ENCODE measurements around the gene ZNF791. TPM values are rescaled to one million over a fixed set of nuclear protein-coding genes. Genes with fewer than 3 reads are reported as not detected.
"Not testable (repeated sequence)": the region's sequence is repeated elsewhere in the genome, so short reads cannot be mapped to it uniquely, and the experiment has no call there.

The ZNF791 gene
- total and polyA plus RNA-seq, 9 donors: 7.5 to 13.6 (median 11.8) TPM

GRCh38 chr19:12596485-12596884, 14.2 kb upstream of the ZNF791 start:
- Histone ChIP-seq H3K27me3 (ENCODE audit: control insufficient read depth, insufficient read depth, low read length) (no peaks in the 10 kb centered on the region), H3K9me3 (replicated peaks; ENCODE audit: control insufficient read depth, low read depth, low read length) (no peaks in the 10 kb centered on the region), H3K4me1 (ENCODE audit: control insufficient read depth, insufficient read depth, low read length) (no peaks in the 10 kb centered on the region), H3K36me3 (ENCODE audit: control insufficient read depth, insufficient read depth, low read length) (peaks cover 20% of the 10 kb centered on the region), H3K27ac (ENCODE audit: low read length) (no peak overlapping the region), H3K4me3 (ENCODE audit: low read length) (no peak overlapping the region)
- WGBS (ENCODE audit: insufficient coverage): 85% methylated on average over 7 of the region's 11 CpGs
- no peak for DNase-seq

GRCh38 chr19:12596927-12597548, 13.7 kb upstream of the ZNF791 start:
- H3K4me1 ChIP-seq (ENCODE audit: control insufficient read depth, insufficient read depth, low read length): no peaks in the 10 kb centered on the region
- WGBS (ENCODE audit: insufficient coverage): 36% methylated on average over 37 of the region's 38 CpGs
- DNase-seq: peak; percentile 5
- no peaks in the 10 kb centered on the region for H3K27me3 ChIP-seq (ENCODE audit: control insufficient read depth, insufficient read depth, low read length)
- no peak overlapping the region for H3K27ac ChIP-seq (ENCODE audit: low read length)
- no peaks in the 10 kb centered on the region for H3K9me3 ChIP-seq (replicated peaks; ENCODE audit: control insufficient read depth, low read depth, low read length)
- H3K36me3 ChIP-seq (ENCODE audit: control insufficient read depth, insufficient read depth, low read length): peaks cover 20% of the 10 kb centered on the region
- no peak overlapping the region for H3K4me3 ChIP-seq (ENCODE audit: low read length)

- H3K4me3 ChIP-seq (ENCODE audit: low read length): no peak overlapping the region
- no peak overlapping the region for H3K27ac ChIP-seq (ENCODE audit: low read length)
- peaks cover 25% of the 10 kb centered on the region for H3K36me3 ChIP-seq (ENCODE audit: control insufficient read depth, insufficient read depth, low read length)
- no peaks in the 10 kb centered on the region for H3K27me3 ChIP-seq (ENCODE audit: control insufficient read depth, insufficient read depth, low read length)
- DNase-seq: no peak
- WGBS (ENCODE audit: insufficient coverage): 88% methylated on average over 6 of the region's 11 CpGs
- H3K4me1 ChIP-seq (ENCODE audit: control insufficient read depth, insufficient read depth, low read length): no peaks in the 10 kb centered on the region
- H3K9me3 ChIP-seq (replicated peaks; ENCODE audit: control insufficient read depth, low read depth, low read length): no peaks in the 10 kb centered on the region
Measured at GRCh38 chr19:12597594-12597993, 13.1 kb upstream of the ZNF791 start.

GRCh38 chr19:12603714-12604113, 7.0 kb upstream of the ZNF791 start:
- peaks cover 45% of the 10 kb centered on the region for H3K36me3 ChIP-seq (ENCODE audit: control insufficient read depth, insufficient read depth, low read length)
- no CpG with 5 or more reads among the region's 1 CpG for WGBS (ENCODE audit: insufficient coverage)

GRCh38 chr19:12606796-12607195, 3.9 kb upstream of the ZNF791 start:
- no CpG with 5 or more reads among the region's 1 CpG for WGBS (ENCODE audit: insufficient coverage)
- peaks cover 46% of the 10 kb centered on the region for H3K36me3 ChIP-seq (ENCODE audit: control insufficient read depth, insufficient read depth, low read length)

More at GRCh38 chr19:12603714-12604113, 7.0 kb upstream of the ZNF791 start:
- Histone ChIP-seq H3K4me3 (ENCODE audit: low read length) (no peak overlapping the region), H3K4me1 (ENCODE audit: control insufficient read depth, insufficient read depth, low read length) (no peaks in the 10 kb centered on the region), H3K9me3 (replicated peaks; ENCODE audit: control insufficient read depth, low read depth, low read length) (no peaks in the 10 kb centered on the region), H3K27me3 (ENCODE audit: control insufficient read depth, insufficient read depth, low read length) (no peaks in the 10 kb centered on the region), H3K27ac (ENCODE audit: low read length) (no peak overlapping the region)
- DNase-seq: no peak

GRCh38 chr19:12607631-12608030, 3.1 kb upstream of the ZNF791 start:
- no peaks in the 10 kb centered on the region for H3K27me3 ChIP-seq (ENCODE audit: control insufficient read depth, insufficient read depth, low read length)
- H3K9me3 ChIP-seq (replicated peaks; ENCODE audit: control insufficient read depth, low read depth, low read length): no peaks in the 10 kb centered on the region
- DNase-seq: no peak
- no peak overlapping the region for H3K4me3 ChIP-seq (ENCODE audit: low read length)
- H3K36me3 ChIP-seq (ENCODE audit: control insufficient read depth, insufficient read depth, low read length): peaks cover 41% of the 10 kb centered on the region
- no peak overlapping the region for H3K27ac ChIP-seq (ENCODE audit: low read length)
- WGBS (ENCODE audit: insufficient coverage): 92% methylated on average over 2 of the region's 3 CpGs
- H3K4me1 ChIP-seq (ENCODE audit: control insufficient read depth, insufficient read depth, low read length): peaks cover 2% of the 10 kb centered on the region

More at GRCh38 chr19:12606796-12607195, 3.9 kb upstream of the ZNF791 start:
- peaks cover 2% of the 10 kb centered on the region for H3K4me1 ChIP-seq (ENCODE audit: control insufficient read depth, insufficient read depth, low read length)
- DNase-seq: no peak
- no peaks in the 10 kb centered on the region for H3K27me3 ChIP-seq (ENCODE audit: control insufficient read depth, insufficient read depth, low read length)
- no peak overlapping the region for H3K4me3 ChIP-seq (ENCODE audit: low read length)
- no peak overlapping the region for H3K27ac ChIP-seq (ENCODE audit: low read length)
- no peaks in the 10 kb centered on the region for H3K9me3 ChIP-seq (replicated peaks; ENCODE audit: control insufficient read depth, low read depth, low read length)

- Histone ChIP-seq H3K9me3 (replicated peaks; ENCODE audit: control insufficient read depth, low read depth, low read length) (no peaks in the 10 kb centered on the region), H3K36me3 (ENCODE audit: control insufficient read depth, insufficient read depth, low read length) (peaks cover 34% of the 10 kb centered on the region), H3K4me1 (ENCODE audit: control insufficient read depth, insufficient read depth, low read length) (peaks cover 2% of the 10 kb centered on the region), H3K27ac (ENCODE audit: low read length) (peak overlapping the region; percentile 100), H3K27me3 (ENCODE audit: control insufficient read depth, insufficient read depth, low read length) (no peaks in the 10 kb centered on the region), H3K4me3 (ENCODE audit: low read length) (peak overlapping the region; percentile 100)
- DNase-seq: peak; percentile 95
- WGBS (ENCODE audit: insufficient coverage): 0% methylated on average over 7 of the region's 10 CpGs
Measured at GRCh38 chr19:12611361-12611699, 610 bp downstream of the ZNF791 start.

GRCh38 chr19:12617646-12618045, 6.9 kb downstream of the ZNF791 start:
- Histone ChIP-seq H3K4me3 (ENCODE audit: low read length) (no peak overlapping the region), H3K27ac (ENCODE audit: low read length) (no peak overlapping the region), H3K36me3 (ENCODE audit: control insufficient read depth, insufficient read depth, low read length) (peaks cover 22% of the 10 kb centered on the region), H3K9me3 (replicated peaks; ENCODE audit: control insufficient read depth, low read depth, low read length) (peaks cover 2% of the 10 kb centered on the region), H3K4me1 (ENCODE audit: control insufficient read depth, insufficient read depth, low read length) (no peaks in the 10 kb centered on the region), H3K27me3 (ENCODE audit: control insufficient read depth, insufficient read depth, low read length) (no peaks in the 10 kb centered on the region)
- no peak for DNase-seq
- WGBS (ENCODE audit: insufficient coverage): no CpG with 5 or more reads among the region's 4 CpGs

GRCh38 chr19:12621253-12622024, 10.7 kb downstream of the ZNF791 start:
- H3K27ac ChIP-seq (ENCODE audit: low read length); H3K27me3 ChIP-seq (ENCODE audit: control insufficient read depth, insufficient read depth, low read length): not testable (repeated sequence)
- WGBS (ENCODE audit: insufficient coverage): no CpG with 5 or more reads among the region's 26 CpGs

GRCh38 chr19:12623361-12624031, 12.8 kb downstream of the ZNF791 start:
- Histone ChIP-seq H3K4me3 (ENCODE audit: low read length) (no peak overlapping the region), H3K27me3 (ENCODE audit: control insufficient read depth, insufficient read depth, low read length) (no peaks in the 10 kb centered on the region), H3K9me3 (replicated peaks; ENCODE audit: control insufficient read depth, low read depth, low read length) (peaks cover 14% of the 10 kb centered on the region), H3K36me3 (ENCODE audit: control insufficient read depth, insufficient read depth, low read length) (peaks cover 41% of the 10 kb centered on the region), H3K27ac (ENCODE audit: low read length) (no peak overlapping the region), H3K4me1 (ENCODE audit: control insufficient read depth, insufficient read depth, low read length) (no peaks in the 10 kb centered on the region)
- 96% methylated on average over 2 of the region's 4 CpGs for WGBS (ENCODE audit: insufficient coverage)
- DNase-seq: no peak

More at GRCh38 chr19:12621253-12622024, 10.7 kb downstream of the ZNF791 start:
- H3K4me3 ChIP-seq (ENCODE audit: low read length); H3K9me3 ChIP-seq (replicated peaks; ENCODE audit: control insufficient read depth, low read depth, low read length); H3K4me1 ChIP-seq (ENCODE audit: control insufficient read depth, insufficient read depth, low read length); DNase-seq: not testable (repeated sequence)
- H3K36me3 ChIP-seq (ENCODE audit: control insufficient read depth, insufficient read depth, low read length): peaks cover 29% of the 10 kb centered on the region

All from muscle of leg (tissue), 11 donors.